ENCODE data around the gene RWDD3. TPM values are rescaled to one million over a fixed set of nuclear protein-coding genes. Genes with fewer than 3 reads are reported as not detected.

Gene RWDD3
- total and polyA plus RNA-seq, 10 of the 15 experiments (the other 5 are each of a cell fraction or from before 2014, with no cell fraction given) = 9.8 to 42.9 (median 21.4) TPM

- TF ChIP-seq NR2F1 (conservative IDR thresholded peaks at IDR 0.05) = no peak
- no peak for TF ChIP-seq RB1 (IDR thresholded peaks at IDR 0.05; ENCODE audit: borderline replicate concordance)
- TF ChIP-seq ELK1 (IDR thresholded peaks at IDR 0.05; ENCODE audit: low read depth, low read length) = no peak
- no peak for TF ChIP-seq MYB (IDR thresholded peaks at IDR 0.05; ENCODE audit: borderline replicate concordance, low read depth, low read length)
Measured at GRCh38 chr1:95236784-95237575, 3.0 kb downstream of the RWDD3 start (continued).

- ATAC-seq = no peak
- H3K4me2 ChIP-seq (ENCODE audit: control insufficient read depth, insufficient read depth) = peak overlapping the region; percentile 41; the same call in 1 of the 2 replicates
- peaks cover 4% of the 10 kb centered on the region; the same call in 1 of the 2 replicates for H3K4me1 ChIP-seq (ENCODE audit: control insufficient read depth, insufficient read depth, low read length)
- SMC1A ChIA-PET (ENCODE audit: uncharacterized antibody, unreplicated experiment) = interaction anchor here (0.6 to 1.4 kb wide), 3 partner anchors 154 to 195 kb away, joined by 3 to 6 read pairs (median 3); no protein-coding TSS in a partner anchor
- no TSS peak for BruUV-seq (replicated peaks)
- H4K20me1 ChIP-seq (ENCODE audit: control insufficient read depth, insufficient read depth) = no peaks in the 10 kb centered on the region
- intact Hi-C loops (cut with micrococcal nuclease; ENCODE audit: unreplicated experiment) (loop anchor here (10.0 kb wide), 3 partner anchors 273 to 823 kb away; partner anchors contain the start of gene ABCD3), in situ Hi-C loops (cut with MboI) (loop anchor here (5.0 kb wide), 1 partner anchor 156 kb away; no protein-coding TSS in a partner anchor)
- FAIRE-seq = no peak
- H3K9me3 ChIP-seq (replicated peaks; ENCODE audit: control insufficient read depth, insufficient read depth, low read length) = no peaks in the 10 kb centered on the region; the same call in 2 of the 3 replicates
- peaks cover 7% of the 10 kb centered on the region for H3K79me2 ChIP-seq (ENCODE audit: control insufficient read depth, insufficient read depth, low read length)
- H3K27ac ChIP-seq (ENCODE audit: control insufficient read depth, insufficient read depth) = no peak overlapping the region
- H3K4me3 ChIP-seq = no peak overlapping the region
- CTCF ChIA-PET = interaction anchor here (0.6 to 1.9 kb wide), 6 partner anchors 20 to 384 kb away, joined by 3 to 10 read pairs (median 3); no protein-coding TSS in a partner anchor
- H3K36me3 ChIP-seq (ENCODE audit: control insufficient read depth in 2 of 2, insufficient read depth in 2 of 2, low read length in 1 of 2) = peaks cover 0 to 3% of the 10 kb centered on the region in 2 experiments; a peak in 1 of 4 replicates
- no peaks in the 10 kb centered on the region; a peak in 1 of 4 replicates for H3K27me3 ChIP-seq (replicated peaks in 1 of 2; ENCODE audit: control insufficient read depth in 2 of 2, insufficient read depth in 2 of 2, low read length in 1 of 2)
- POLR2A ChIA-PET = interaction anchor here (0.6 kb wide), 1 partner anchor 15 kb away, joined by 8 read pairs; no protein-coding TSS in a partner anchor
- no peak overlapping the region for H2AFZ ChIP-seq (ENCODE audit: control insufficient read depth, low read depth, low read length)
- H3K9ac ChIP-seq (ENCODE audit: control insufficient read depth, insufficient read depth, low read length) = no peak overlapping the region
- no peak for DNase-seq (ENCODE audit: low read depth, low spot score)
- RAD21 ChIA-PET (ENCODE audit: unreplicated experiment) = no interaction called here
- WGBS (ENCODE audit: insufficient coverage, insufficient replicate concordance, low lambda C conversion rate, missing lambda C conversion rate) = 99% methylated on average over 4 of the region's 4 CpGs
- no peak for TF ChIP-seq CUX1 (IDR thresholded peaks at IDR 0.05; ENCODE audit: insufficient replicate concordance, low read depth, low read length)
- no peak for TF ChIP-seq SREBF2 (IDR thresholded peaks at IDR 0.05; ENCODE audit: low read length)
- no peak for TF ChIP-seq IKZF2 (IDR thresholded peaks at IDR 0.05)
- no peak for TF ChIP-seq E4F1 (IDR thresholded peaks at IDR 0.05; ENCODE audit: borderline replicate concordance, partially characterized antibody)
- no peak for TF ChIP-seq BMI1 (IDR thresholded peaks at IDR 0.05; ENCODE audit: borderline replicate concordance)
- TF ChIP-seq ASH2L (IDR thresholded peaks at IDR 0.05; ENCODE audit: borderline replicate concordance, low read depth) = no peak
Measured at GRCh38 chr1:95237981-95238703, 4.1 kb downstream of the RWDD3 start.
